Stomach (tissue), 9 donors: ENCODE results near the gene RALA. TPM values are rescaled to one million over a fixed set of nuclear protein-coding genes. Genes with fewer than 3 reads are reported as not detected.

ENCODE experiments used
- DNase-seq, 2 donors: peaks; one replicate each; pipeline versions ENCODE4 v3.0.0 to v3.0.0-alpha.2; 2013 to 2019
- H3K27ac ChIP-seq, 5 donors: fragments of 200-600 bp in 4 of 5; sonication (generic) in 4 of 5; one replicate each; pipeline ENCODE4 v1.5.1; 2013 to 2019; ENCODE audit warnings: mild to moderate bottlenecking in 1 of 5, moderate library complexity in 1 of 5
- H3K27me3 ChIP-seq, 3 donors: fragments of 200-600 bp; sonication (generic); one replicate each; pipeline ENCODE4 v1.5.1; 2017 to 2019; ENCODE audit warnings: mixed run types in 1 of 3
- H3K36me3 ChIP-seq, 4 donors: fragments of 200-600 bp; sonication (generic); 1 replicate in 3 of 4; 2 replicates in 1 of 4; pipeline ENCODE4 v1.5.1; 2016 to 2019
- H3K4me1 ChIP-seq, 4 donors: fragments of 200-600 bp; sonication (generic); one replicate each; pipeline ENCODE4 v1.5.1; 2016 to 2019
- H3K4me3 ChIP-seq, 4 donors: fragments of 200-600 bp; sonication (generic) in 3 of 4; one replicate each; pipeline ENCODE4 v1.5.1; 2016 to 2019; ENCODE audit warnings: mild to moderate bottlenecking in 1 of 4
- H3K9me3 ChIP-seq, 4 donors: fragments of 200-600 bp; sonication (generic); one replicate each; pipeline ENCODE4 v1.5.1; 2016 to 2019
- CTCF ChIP-seq, 7 experiments: fragments of 450-650 bp in 4 of 7; fragments of 200-600 bp in 3 of 7; sonication (generic) in 3 of 7; IDR thresholded peaks; one replicate each; pipeline ENCODE4 v1.5.1; 2016 to 2019; ENCODE audit warnings: antibody characterized with exemption in 7 of 7, control low read depth in 2 of 7, mild to moderate bottlenecking in 1 of 7
- EP300 ChIP-seq: sonication (generic); formaldehyde crosslinking; IDR thresholded peaks from one replicate; pipeline ENCODE4 v1.6.1; 2017; ENCODE audit warnings: antibody characterized with exemption
- POLR2A ChIP-seq, 4 donors: fragments of 450-650 bp; IDR thresholded peaks; one replicate each; pipeline ENCODE4 v1.6.1; 2016; ENCODE audit warnings: antibody characterized with exemption in 4 of 4, control low read depth in 2 of 4, mild to moderate bottlenecking in 1 of 4, moderate library complexity in 1 of 4
- POLR2AphosphoS5 ChIP-seq, 3 donors: sonication (generic); formaldehyde crosslinking; IDR thresholded peaks; one replicate each; pipeline ENCODE4 v1.6.1; 2016; ENCODE audit warnings: antibody characterized with exemption in 3 of 3
- WGBS, 5 donors: extraction: QIAGEN DNeasy Blood & Tissue Kit in 3 of 5; methylation state at CpG; one replicate each; pipeline versions ENCODE4 v1.1.5 to v1.1.7; 2013 to 2018; 5-methylcytosine and 5-hydroxymethylcytosine counted together
- intact Hi-C: fragments of 100-400 bp; cut with DNase I; formaldehyde crosslinking; loops from one replicate; pipeline ENCODE4 v1.15.1; 2023; ENCODE audit warnings: low total_unique reads
- polyA plus RNA-seq, 3 donors: library from polyadenylated mRNA; stranded (reverse); fragments of 200-250 nt; gene quantifications; one replicate each; pipeline ENCODE4 v1.2.3, GENCODE V29; 2013
- total RNA-seq, 5 donors: library from RNA; depleted of rRNA; stranded (reverse); fragments of >200 nt; gene quantifications; one replicate each; pipeline versions ENCODE4 v1.1.0 to v1.2.3, GENCODE V29; 2014 to 2016
- donor health status: healthy with polysubstance abuse.
- donor health status: Bipolar disorder and iron deficiency.
- donor health status: healthy.

The RALA gene
- total and polyA plus RNA-seq, 8 donors = 10.6 to 57.0 (median 31.6) TPM

GRCh38 chr7:39580149-39580874 is 43.1 kb upstream of the RALA start:
- Histone ChIP-seq H3K27me3 (no peaks in the 10 kb centered on the region), H3K36me3 (peaks cover 0 to 24% (median 14%) of the 10 kb centered on the region in 4 donors), H3K9me3 (no peaks in the 10 kb centered on the region), H3K27ac (no peak overlapping the region), H3K4me3 (no peak overlapping the region), H3K4me1 (no peaks in the 10 kb centered on the region)
- peak; percentile 83 to 97 for DNase-seq
- intact Hi-C loops = loop anchor here (5.0 kb wide), 1 partner anchor 167 kb away; no protein-coding TSS in a partner anchor
- TF ChIP-seq CTCF (IDR thresholded peaks at IDR 0.05) = peak in 5 of 7 experiments; percentile 60 to 90 (median 86)
- peak in 1 of 3 donors; percentile 91 for TF ChIP-seq POLR2AphosphoS5 (IDR thresholded peaks at IDR 0.05)
- no peak for TF ChIP-seq POLR2A (IDR thresholded peaks at IDR 0.05)
- 17 to 20% (median 19%) methylated on average over 8 of the region's 8 CpGs for WGBS, 5 donors

- TF ChIP-seq POLR2AphosphoS5 (IDR thresholded peaks at IDR 0.05) (no peak), CTCF (IDR thresholded peaks at IDR 0.05) (no peak), POLR2A (IDR thresholded peaks at IDR 0.05) (no peak), EP300 (no peak)
- Histone ChIP-seq H3K36me3 (peaks cover 0 to 7% (median 4%) of the 10 kb centered on the region in 4 donors), H3K27me3 (no peaks in the 10 kb centered on the region), H3K4me3 (no peak overlapping the region), H3K9me3 (no peaks in the 10 kb centered on the region), H3K27ac (no peak overlapping the region), H3K4me1 (no peaks in the 10 kb centered on the region)
- DNase-seq = no peak
- intact Hi-C loops = loop anchor here (5.0 kb wide), 1 partner anchor 165 kb away; no protein-coding TSS in a partner anchor
- 90 to 95% (median 91%) methylated on average over 2 of the region's 2 CpGs for WGBS, 5 donors
Observed at GRCh38 chr7:39582536-39582935, 40.8 kb upstream of the RALA start.

GRCh38 chr7:39583539-39583938 is 39.8 kb upstream of the RALA start:
- H3K36me3 ChIP-seq = peaks cover 0 to 4% (median under 1%) of the 10 kb centered on the region in 4 donors
- no peak overlapping the region for H3K27ac ChIP-seq
- peaks cover 0 to 5% (median 1%) of the 10 kb centered on the region in 4 donors for H3K4me1 ChIP-seq
- H3K27me3 ChIP-seq = no peaks in the 10 kb centered on the region
- intact Hi-C loops = loop anchor here (5.0 kb wide), 1 partner anchor 164 kb away; no protein-coding TSS in a partner anchor
- DNase-seq = no peak
- 76 to 82% (median 78%) methylated on average over 2 of the region's 2 CpGs for WGBS, 5 donors
- H3K4me3 ChIP-seq = no peak overlapping the region
- TF ChIP-seq POLR2A (IDR thresholded peaks at IDR 0.05) = no peak
- H3K9me3 ChIP-seq = no peaks in the 10 kb centered on the region

GRCh38 chr7:39587393-39587792 is 36.0 kb upstream of the RALA start:
- Histone ChIP-seq H3K27ac (no peak overlapping the region), H3K36me3 (no peaks in the 10 kb centered on the region), H3K4me1 (peaks cover 0 to 19% (median 6%) of the 10 kb centered on the region in 4 donors), H3K9me3 (no peaks in the 10 kb centered on the region), H3K4me3 (no peak overlapping the region), H3K27me3 (no peaks in the 10 kb centered on the region)
- DNase-seq = no peak
- intact Hi-C loops = no loop called here
- TF ChIP-seq CTCF (IDR thresholded peaks at IDR 0.05) (no peak), POLR2A (IDR thresholded peaks at IDR 0.05) (no peak), EP300 (no peak)

- peak in 1 of 2 donors; percentile 17 for DNase-seq
- TF ChIP-seq CTCF (IDR thresholded peaks at IDR 0.05) = no peak
- TF ChIP-seq POLR2A (IDR thresholded peaks at IDR 0.05) = no peak
- TF ChIP-seq POLR2AphosphoS5 (IDR thresholded peaks at IDR 0.05) = no peak
- no peak for TF ChIP-seq EP300
- WGBS, 5 donors = 21 to 47% (median 30%) methylated on average over 5 of the region's 5 CpGs
- no peak overlapping the region for H3K4me3 ChIP-seq
- H3K27me3 ChIP-seq = no peaks in the 10 kb centered on the region
- peaks cover 0 to 19% (median 6%) of the 10 kb centered on the region in 4 donors for H3K4me1 ChIP-seq
- intact Hi-C loops = no loop called here
- H3K9me3 ChIP-seq = no peaks in the 10 kb centered on the region
- H3K36me3 ChIP-seq = no peaks in the 10 kb centered on the region
- H3K27ac ChIP-seq = peak overlapping the region in 1 of 5 donors; percentile 49
Observed at GRCh38 chr7:39588416-39588815, 35.0 kb upstream of the RALA start.
